HL-60 (cell line): ENCODE data around the gene CPB2.

Source experiments
- DNase-seq, 2 experiments: peaks; one replicate each; pipeline ENCODE4 v3.0.0-alpha.2; 2010 to 2020; ENCODE audit warnings: low read depth in 1 of 2, low spot score in 1 of 2
- H3K27ac ChIP-seq: fragments of 250-450 bp; sonication (Bioruptor Pico); replicated peaks from 2 replicates; pipeline ENCODE4 v1.5.1; 2020; ENCODE audit warnings: mild to moderate bottlenecking, moderate library complexity
- H3K27me3 ChIP-seq: fragments of 250-450 bp; sonication (Bioruptor Pico); 2 replicates; pipeline ENCODE4 v1.5.1; 2021; ENCODE audit warnings: mild to moderate bottlenecking, moderate library complexity; ENCODE audit not compliant: insufficient read depth, poor library complexity, severe bottlenecking
- H3K4me3 ChIP-seq: replicated peaks from 2 replicates; pipeline ENCODE4 v1.5.1; 2011; ENCODE audit warnings: mild to moderate bottlenecking, control low read depth, low read length; ENCODE audit not compliant: insufficient read depth
- GABPA ChIP-seq: IDR thresholded peaks from 2 replicates; pipeline ENCODE4 v1.6.1; 2012; ENCODE audit warnings: low read depth
- POLR2AphosphoS5 ChIP-seq: IDR thresholded peaks from 2 replicates; pipeline ENCODE4 v1.6.1; 2012; ENCODE audit warnings: low read depth
- SPI1 ChIP-seq: IDR thresholded peaks from 2 replicates; pipeline ENCODE4 v1.6.1; 2012; ENCODE audit warnings: low read depth, mild to moderate bottlenecking, borderline replicate concordance
- TF ChIP-seq, protein P1 (sequence below): IDR thresholded peaks from one replicate; pipeline ENCODE4 v1.5.1; 2011; ENCODE audit warnings: low read length, control low read depth, inconsistent platforms; ENCODE audit not compliant: insufficient read depth
- TF ChIP-seq, protein P2 (sequence below): IDR thresholded peaks from 2 replicates; pipeline ENCODE4 v1.6.1; 2012; ENCODE audit warnings: low read depth; ENCODE audit not compliant: insufficient replicate concordance

The CPB2 gene

DNA sequence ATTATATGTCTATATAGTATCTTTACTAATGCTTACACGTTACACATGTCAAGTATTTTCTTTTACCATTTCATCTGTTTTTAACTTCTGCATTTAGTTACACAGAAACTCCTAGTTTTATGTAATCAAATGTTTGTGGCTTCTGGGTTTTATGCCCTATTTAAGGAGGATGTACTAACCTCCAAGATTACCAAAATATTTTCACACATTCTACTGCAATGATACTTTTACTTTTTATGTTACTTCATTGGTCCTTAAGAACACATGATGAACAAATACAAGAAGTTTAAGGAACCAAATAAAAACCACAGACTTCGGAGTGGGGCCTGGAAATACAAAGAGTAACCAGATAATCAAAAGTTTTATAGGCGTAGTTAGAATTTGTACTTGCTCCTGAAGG is 89.5 kb downstream of the CPB2 start:
- Histone ChIP-seq H3K27ac (no peak overlapping the region; the same call in none of the 2 replicates), H3K4me3 (no peak overlapping the region), H3K27me3 (no peaks in the 10 kb centered on the region)
- TF ChIP-seq, protein P1, sequence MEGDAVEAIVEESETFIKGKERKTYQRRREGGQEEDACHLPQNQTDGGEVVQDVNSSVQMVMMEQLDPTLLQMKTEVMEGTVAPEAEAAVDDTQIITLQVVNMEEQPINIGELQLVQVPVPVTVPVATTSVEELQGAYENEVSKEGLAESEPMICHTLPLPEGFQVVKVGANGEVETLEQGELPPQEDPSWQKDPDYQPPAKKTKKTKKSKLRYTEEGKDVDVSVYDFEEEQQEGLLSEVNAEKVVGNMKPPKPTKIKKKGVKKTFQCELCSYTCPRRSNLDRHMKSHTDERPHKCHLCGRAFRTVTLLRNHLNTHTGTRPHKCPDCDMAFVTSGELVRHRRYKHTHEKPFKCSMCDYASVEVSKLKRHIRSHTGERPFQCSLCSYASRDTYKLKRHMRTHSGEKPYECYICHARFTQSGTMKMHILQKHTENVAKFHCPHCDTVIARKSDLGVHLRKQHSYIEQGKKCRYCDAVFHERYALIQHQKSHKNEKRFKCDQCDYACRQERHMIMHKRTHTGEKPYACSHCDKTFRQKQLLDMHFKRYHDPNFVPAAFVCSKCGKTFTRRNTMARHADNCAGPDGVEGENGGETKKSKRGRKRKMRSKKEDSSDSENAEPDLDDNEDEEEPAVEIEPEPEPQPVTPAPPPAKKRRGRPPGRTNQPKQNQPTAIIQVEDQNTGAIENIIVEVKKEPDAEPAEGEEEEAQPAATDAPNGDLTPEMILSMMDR, result no peak
- TF ChIP-seq SPI1 (no peak), POLR2AphosphoS5 (no peak), GABPA (no peak)
- TF ChIP-seq, protein P2, sequence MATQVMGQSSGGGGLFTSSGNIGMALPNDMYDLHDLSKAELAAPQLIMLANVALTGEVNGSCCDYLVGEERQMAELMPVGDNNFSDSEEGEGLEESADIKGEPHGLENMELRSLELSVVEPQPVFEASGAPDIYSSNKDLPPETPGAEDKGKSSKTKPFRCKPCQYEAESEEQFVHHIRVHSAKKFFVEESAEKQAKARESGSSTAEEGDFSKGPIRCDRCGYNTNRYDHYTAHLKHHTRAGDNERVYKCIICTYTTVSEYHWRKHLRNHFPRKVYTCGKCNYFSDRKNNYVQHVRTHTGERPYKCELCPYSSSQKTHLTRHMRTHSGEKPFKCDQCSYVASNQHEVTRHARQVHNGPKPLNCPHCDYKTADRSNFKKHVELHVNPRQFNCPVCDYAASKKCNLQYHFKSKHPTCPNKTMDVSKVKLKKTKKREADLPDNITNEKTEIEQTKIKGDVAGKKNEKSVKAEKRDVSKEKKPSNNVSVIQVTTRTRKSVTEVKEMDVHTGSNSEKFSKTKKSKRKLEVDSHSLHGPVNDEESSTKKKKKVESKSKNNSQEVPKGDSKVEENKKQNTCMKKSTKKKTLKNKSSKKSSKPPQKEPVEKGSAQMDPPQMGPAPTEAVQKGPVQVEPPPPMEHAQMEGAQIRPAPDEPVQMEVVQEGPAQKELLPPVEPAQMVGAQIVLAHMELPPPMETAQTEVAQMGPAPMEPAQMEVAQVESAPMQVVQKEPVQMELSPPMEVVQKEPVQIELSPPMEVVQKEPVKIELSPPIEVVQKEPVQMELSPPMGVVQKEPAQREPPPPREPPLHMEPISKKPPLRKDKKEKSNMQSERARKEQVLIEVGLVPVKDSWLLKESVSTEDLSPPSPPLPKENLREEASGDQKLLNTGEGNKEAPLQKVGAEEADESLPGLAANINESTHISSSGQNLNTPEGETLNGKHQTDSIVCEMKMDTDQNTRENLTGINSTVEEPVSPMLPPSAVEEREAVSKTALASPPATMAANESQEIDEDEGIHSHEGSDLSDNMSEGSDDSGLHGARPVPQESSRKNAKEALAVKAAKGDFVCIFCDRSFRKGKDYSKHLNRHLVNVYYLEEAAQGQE, result no peak
- peak; percentile 21 to 37 for DNase-seq

DNA sequence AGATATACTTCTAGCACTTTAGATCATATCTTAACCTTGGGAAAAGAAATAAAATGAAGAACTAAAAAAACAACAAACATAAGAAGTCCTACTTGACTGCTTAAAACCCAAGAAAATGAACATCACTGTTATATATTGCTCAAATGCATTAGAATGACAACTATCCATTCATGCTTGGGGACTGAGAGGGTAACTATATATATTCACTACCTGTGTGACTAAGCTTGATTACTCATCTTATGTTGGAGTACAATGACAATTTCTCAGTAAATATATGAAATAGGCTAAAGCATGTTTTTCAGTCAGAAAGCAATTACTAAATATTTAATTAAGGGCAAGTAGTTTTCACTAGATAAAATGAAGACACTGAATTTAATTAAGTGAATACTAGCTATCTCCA is 92.4 kb downstream of the CPB2 start:
- H3K4me3 ChIP-seq, result no peak overlapping the region
- no peak for TF ChIP-seq SPI1
- TF ChIP-seq, protein P2, result no peak
- no peak for TF ChIP-seq POLR2AphosphoS5
- no peak overlapping the region for H3K27ac ChIP-seq
- H3K27me3 ChIP-seq, result no peaks in the 10 kb centered on the region
- no peak for DNase-seq

DNA sequence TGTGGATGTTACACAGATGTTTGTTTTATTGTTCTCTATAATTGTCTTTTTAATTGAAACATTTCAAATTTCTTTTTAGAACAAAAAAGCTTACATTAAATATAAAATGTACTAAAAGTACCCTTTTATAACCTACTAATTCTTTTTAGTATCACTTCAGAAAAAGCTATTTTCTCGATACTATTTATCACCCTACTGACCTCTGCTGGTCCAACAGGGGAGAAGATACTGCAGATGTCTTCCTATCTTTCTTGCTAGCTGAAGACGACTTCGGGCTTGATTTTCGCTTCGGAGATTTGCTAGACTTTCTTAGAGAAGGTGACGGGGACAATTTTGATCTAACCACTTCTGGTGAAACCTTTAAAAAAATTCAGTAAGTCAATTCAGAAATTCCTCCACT is 94.7 kb downstream of the CPB2 start:
- no peak for DNase-seq
- TF ChIP-seq, protein P1, result no peak
- no peak for TF ChIP-seq POLR2AphosphoS5
- no peak for TF ChIP-seq SPI1
- TF ChIP-seq, protein P2, result no peak
- no peak for TF ChIP-seq GABPA
- Histone ChIP-seq H3K4me3 (no peak overlapping the region), H3K27ac (no peak overlapping the region), H3K27me3 (no peaks in the 10 kb centered on the region)

DNA sequence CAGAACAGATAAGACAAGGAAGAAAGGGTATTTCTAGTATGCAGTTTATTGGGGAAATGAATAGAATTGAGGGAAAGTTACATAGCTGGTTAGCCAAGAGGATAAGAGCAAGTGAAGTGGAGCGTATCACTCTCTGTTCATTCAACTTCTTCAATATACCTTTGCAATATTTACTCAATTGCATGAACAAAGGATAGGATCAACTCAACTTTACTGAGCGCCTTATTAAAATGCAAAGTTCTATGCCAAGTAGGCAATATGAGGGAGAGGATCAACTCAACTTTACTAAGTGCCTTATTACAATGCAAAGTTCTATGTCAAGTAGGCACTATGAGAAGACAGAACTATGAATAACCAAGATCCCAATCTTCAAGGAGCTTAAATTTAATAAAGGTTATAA is 96.2 kb downstream of the CPB2 start:
- H3K27ac ChIP-seq, result no peak overlapping the region

More for the DNA sequence above, 96.2 kb downstream of the CPB2 start:
- H3K27me3 ChIP-seq, result no peaks in the 10 kb centered on the region
- DNase-seq, result no peak
- TF ChIP-seq, protein P2, result no peak
- TF ChIP-seq POLR2AphosphoS5 (no peak), GABPA (no peak), SPI1 (no peak)
- TF ChIP-seq, protein P1, result no peak
- H3K4me3 ChIP-seq, result no peak overlapping the region
